A549 (cell line): ENCODE data around the gene TUBG2. TPM values are rescaled to one million over a fixed set of nuclear protein-coding genes. Genes with fewer than 3 reads are reported as not detected.

Experiments used
- ATAC-seq, 2 experiments: fragments of 200-7000 bp in 1 of 2; fragments of >200 bp in 1 of 2; cut with Nextera tagmentation in 1 of 2; cut with Tn5 transposase in 1 of 2; 3 replicates each; pipeline versions ENCODE4 v1.8.0 to v1.9.1; 2018 to 2020; ENCODE audit warnings: mild to moderate bottlenecking in 1 of 2, moderate library complexity in 1 of 2
- CTCF ChIA-PET: fragments of 300-600 bp; sonication (Branson Sonifier 250); formaldehyde crosslinking; extraction: SDS; loops from one replicate; lab custom pipeline; 2021; ENCODE audit warnings: antibody characterized with exemption, inconsistent platforms; lab: Yijun Ruan, JAX
- POLR2A ChIA-PET: fragments of 350-600 bp; formaldehyde crosslinking; extraction: SDS; loops from one replicate; lab custom pipeline; 2021; ENCODE audit warnings: antibody characterized with exemption, inconsistent platforms; lab: Yijun Ruan, JAX
- DNase-seq, 2 experiments: peaks; one replicate each; pipeline versions ENCODE4 v3.0.0 to v3.0.0-alpha.2; 2011 to 2016; ENCODE audit warnings: low read depth in 1 of 2, low spot score in 1 of 2
- FAIRE-seq: peaks from 2 replicates; lab custom pipeline; 2011; peaks lifted over from hg19 to GRCh38; lab: Jason Lieb, UNC
- H3K27ac ChIP-seq, 2 experiments: fragments of >200 bp; sonication (Bioruptor Twin); formaldehyde crosslinking; 3 replicates each; pipeline ENCODE4 v1.5.1; 2016 to 2017
- H3K4me1 ChIP-seq: fragments of >200 bp; sonication (Bioruptor Twin); formaldehyde crosslinking; 3 replicates; pipeline ENCODE4 v1.6.1; 2016
- H3K4me2 ChIP-seq: fragments of >200 bp; sonication (Bioruptor Twin); formaldehyde crosslinking; 3 replicates; pipeline ENCODE4 v1.6.1; 2016
- H3K4me3 ChIP-seq: fragments of >200 bp; sonication (Bioruptor Twin); formaldehyde crosslinking; 3 replicates; pipeline ENCODE4 v1.5.1; 2016
- H3K9me3 ChIP-seq: fragments of >200 bp; sonication (Bioruptor Twin); formaldehyde crosslinking; 3 replicates; pipeline ENCODE4 v1.6.1; 2016
- BCL3 ChIP-seq: fragments of >200 bp; sonication (Bioruptor Twin); formaldehyde crosslinking; IDR thresholded peaks from 3 replicates; pipeline ENCODE4 v1.6.1; 2016
- CBX2 ChIP-seq: fragments of 200-600 bp; sonication (generic); IDR thresholded peaks from 2 replicates; pipeline ENCODE4 v1.6.1; 2016; ENCODE audit warnings: low read depth, mild to moderate bottlenecking, borderline replicate concordance
- CEBPB ChIP-seq, 2 experiments: fragments of >200 bp in 1 of 2; sonication (Bioruptor Twin) in 1 of 2; formaldehyde crosslinking in 1 of 2; IDR thresholded peaks; 2 replicates each; pipeline ENCODE4 v1.6.1; 2012 to 2016
- EP300 ChIP-seq, 2 experiments: fragments of >200 bp; sonication (Bioruptor Twin); formaldehyde crosslinking; IDR thresholded peaks; 2 replicates in 1 of 2; 3 replicates in 1 of 2; pipeline ENCODE4 v1.6.1; 2016 to 2017
- FOSL2 ChIP-seq, 2 experiments: fragments of 450-650 bp in 1 of 2; fragments of >200 bp in 1 of 2; sonication (Bioruptor Twin) in 1 of 2; formaldehyde crosslinking; IDR thresholded peaks; 2 replicates each; pipeline versions ENCODE4 v1.5.0 to v1.6.1; 2016 to 2020; ENCODE audit warnings: mild to moderate bottlenecking in 1 of 2, moderate library complexity in 1 of 2
- GATA3 ChIP-seq: IDR thresholded peaks from 2 replicates; pipeline ENCODE4 v1.6.1; 2012; ENCODE audit warnings: borderline replicate concordance
- HDAC2 ChIP-seq: fragments of 200-600 bp; sonication (generic); IDR thresholded peaks from 2 replicates; pipeline ENCODE4 v1.6.1; 2016
- HEYL ChIP-seq: fragments of 250-450 bp; sonication (Bioruptor Pico); IDR thresholded peaks from 2 replicates; pipeline ENCODE4 v1.8.0; 2021; ENCODE audit warnings: mild to moderate bottlenecking, moderate library complexity
- HOXB13 ChIP-seq: fragments of 250-450 bp; sonication (Bioruptor Pico); IDR thresholded peaks from 2 replicates; pipeline ENCODE4 v1.5.0; 2020; ENCODE audit warnings: low read depth, mild to moderate bottlenecking, moderate library complexity
- HOXB5 ChIP-seq: fragments of 250-450 bp; sonication (Bioruptor Pico); IDR thresholded peaks from 2 replicates; pipeline ENCODE4 v1.5.0; 2020; ENCODE audit warnings: mild to moderate bottlenecking, moderate library complexity
- JUN ChIP-seq, 2 experiments: fragments of >200 bp; sonication (Bioruptor Twin); formaldehyde crosslinking; IDR thresholded peaks; 2 replicates in 1 of 2; 3 replicates in 1 of 2; pipeline ENCODE4 v1.6.1; 2016 to 2017
- MYC ChIP-seq: IDR thresholded peaks from 2 replicates; pipeline ENCODE4 v1.6.1; 2012; ENCODE audit warnings: mild to moderate bottlenecking, inconsistent platforms, low read length, improper control_type of control experiment, borderline replicate concordance
- NFE2L2 ChIP-seq: fragments of 150-350 bp; conservative IDR thresholded peaks from 2 replicates; pipeline ENCODE4 v1.6.1; 2014; ENCODE audit warnings: low read length
- NPAS2 ChIP-seq: fragments of 250-450 bp; sonication (Bioruptor Pico); IDR thresholded peaks from 2 replicates; pipeline ENCODE4 v1.8.0; 2022; ENCODE audit warnings: mild to moderate bottlenecking, moderate library complexity, borderline replicate concordance
- PBX3 ChIP-seq: IDR thresholded peaks from 2 replicates; pipeline ENCODE4 v1.6.1; 2012
- PHF8 ChIP-seq: fragments of 200-600 bp; sonication (generic); IDR thresholded peaks from 2 replicates; pipeline ENCODE4 v1.6.1; 2016; ENCODE audit warnings: low read depth, mild to moderate bottlenecking, antibody characterized with exemption, moderate library complexity, borderline replicate concordance
- POLR2AphosphoS2 ChIP-seq: conservative IDR thresholded peaks from 2 replicates; pipeline ENCODE4 v1.6.1; 2012; ENCODE audit warnings: low read length, improper control_type of control experiment, inconsistent platforms
- RAD21 ChIP-seq, 2 experiments: fragments of >200 bp in 1 of 2; sonication (Bioruptor Twin) in 1 of 2; formaldehyde crosslinking in 1 of 2; IDR thresholded peaks in 1 of 2; conservative IDR thresholded peaks in 1 of 2; 2 replicates in 1 of 2; 3 replicates in 1 of 2; pipeline ENCODE4 v1.6.1; 2012 to 2018; ENCODE audit warnings: inconsistent platforms in 1 of 2
- SMC3 ChIP-seq: fragments of >200 bp; sonication (Bioruptor Twin); formaldehyde crosslinking; IDR thresholded peaks from 3 replicates; pipeline ENCODE4 v1.6.1; 2018; ENCODE audit warnings: inconsistent platforms
- TP53 ChIP-seq: fragments of 250-450 bp; sonication (Bioruptor Pico); IDR thresholded peaks from 2 replicates; pipeline ENCODE4 v1.5.0; 2021; ENCODE audit warnings: mild to moderate bottlenecking, moderate library complexity
- ZNF302 ChIP-seq: fragments of 250-450 bp; sonication (Bioruptor Pico); IDR thresholded peaks from 2 replicates; pipeline ENCODE4 v1.9.0; 2021; ENCODE audit warnings: inconsistent platforms, mild to moderate bottlenecking, moderate library complexity
- ZSCAN20 ChIP-seq: fragments of 250-450 bp; sonication (Bioruptor Pico); IDR thresholded peaks from 2 replicates; pipeline ENCODE4 v1.8.0; 2022; ENCODE audit warnings: mild to moderate bottlenecking, moderate library complexity
- WGBS: methylation state at CpG from one replicate; pipeline ENCODE4 v1.1.6; 2017; ENCODE audit errors: missing lambda C conversion rate; 5-methylcytosine and 5-hydroxymethylcytosine counted together
- polyA plus RNA-seq, 4 experiments: library from polyadenylated mRNA; depleted of rRNA in 3 of 4; stranded (reverse); fragments of >200 nt; fragmentation: RNase III in 1 of 4; extraction: RNeasy Plus Mini Kit Qiagen cat#74134 plus additional on column Dnase treatment in 1 of 4; gene quantifications; 2 replicates in 3 of 4; 3 replicates in 1 of 4; pipeline ENCODE4 v1.2.3, GENCODE V29; 2011 to 2017
- TF ChIP-seq, protein P1 (sequence below): IDR thresholded peaks from 2 replicates; pipeline ENCODE4 v1.6.1; 2012; ENCODE audit warnings: low read depth, borderline replicate concordance
- TF ChIP-seq, protein P2 (sequence below): IDR thresholded peaks from 2 replicates; pipeline ENCODE4 v1.6.1; 2012

The TUBG2 gene
- polyA plus RNA-seq, 2 of the 4 experiments (the other 2 are of a cell fraction): 14.9 to 30.6 TPM

- TF ChIP-seq RAD21 (conservative IDR thresholded peaks at IDR 0.05 in 1 of 2, IDR thresholded peaks at IDR 0.05 in 1 of 2) (no peak), HEYL (CRISPR knock-in tag) (no peak), ZSCAN20 (no peak), GATA3 (no peak), EP300 (IDR thresholded peaks at IDR 0.05) (no peak), HDAC2 (no peak), CBX2 (no peak), SMC3 (no peak), PBX3 (no peak), PHF8 (no peak), FOSL2 (IDR thresholded peaks at IDR 0.05) (no peak), FOSL2 (CRISPR knock-in tag; IDR thresholded peaks at IDR 0.05) (no peak), JUN (IDR thresholded peaks at IDR 0.05) (no peak), POLR2AphosphoS2 (no peak), TP53 (CRISPR knock-in tag) (no peak), ZNF302 (CRISPR knock-in tag) (no peak)
- TF ChIP-seq, all 56 proteins: peak for 0
- Histone ChIP-seq H3K4me3 (no peak overlapping the region), H3K4me1 (peaks cover 49% of the 10 kb centered on the region), H3K4me2 (no peak overlapping the region), H3K27ac (0 out of 6 replicates have a peak overlapping the region, but pooled peaks of 1 of the 2 experiments have one; percentile 2), H3K9me3 (no peaks in the 10 kb centered on the region)
- 96% methylated on average over 68 of the region's 87 CpGs for WGBS
- POLR2A ChIA-PET: interaction anchor here (0.6 kb wide), 1 partner anchor 14 kb away, joined by 3 read pairs; no protein-coding TSS in a partner anchor
- DNase-seq (no peak), ATAC-seq (no peak), FAIRE-seq (no peak)
- CTCF ChIA-PET: interaction anchor here (1.0 to 15.7 kb wide), 8 partner anchors 8 to 90 kb away, joined by 4 to 394 read pairs (median 6); partner anchors contain the start of genes PLEKHH3, PSMC3IP and TUBG2
These were observed 11.1 kb downstream of the TUBG2 start for GRCh38 chr17:42669977-42670788.

DNA sequence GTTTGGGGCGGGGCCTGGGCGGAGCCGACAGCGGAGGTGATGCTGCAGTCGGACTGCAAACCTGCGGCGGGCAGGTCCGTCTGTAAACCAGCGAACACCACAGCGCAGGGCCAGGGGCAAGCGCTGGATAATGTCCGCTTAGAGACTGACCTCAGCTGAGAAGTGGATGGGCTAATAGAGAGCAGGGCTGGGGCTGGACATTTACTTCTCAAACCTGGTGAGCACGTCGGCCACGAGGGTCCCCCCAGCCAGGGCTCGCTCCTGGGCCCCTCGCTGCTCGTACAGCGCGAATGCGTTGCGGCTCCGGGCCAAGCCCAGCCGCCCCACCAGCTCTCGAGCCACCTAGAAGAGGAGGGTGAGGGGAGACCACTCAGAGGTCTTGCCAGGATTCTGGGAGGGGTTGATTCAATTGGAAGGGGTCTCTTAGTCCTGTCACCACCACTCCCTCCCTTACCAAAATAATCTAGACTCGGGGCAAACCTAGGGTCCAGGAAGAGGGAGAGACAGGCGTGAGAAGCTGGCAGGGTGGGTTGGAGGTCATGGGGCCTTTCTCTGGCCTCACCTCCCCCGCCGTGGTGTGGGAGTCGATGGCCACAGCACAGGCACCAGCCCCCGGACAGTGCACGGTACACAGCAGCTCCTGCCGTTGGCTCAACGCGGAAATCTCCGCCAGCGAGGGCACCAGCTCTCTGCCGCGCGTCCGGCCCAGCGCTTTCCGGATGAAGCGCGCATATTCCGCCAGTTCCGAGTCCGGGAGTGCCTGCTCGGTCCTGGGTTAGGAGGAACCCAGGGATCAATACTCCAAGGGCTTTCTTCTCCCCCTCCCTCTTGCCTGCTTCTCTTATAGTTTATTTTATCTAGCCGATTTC lies 11.9 kb downstream of the TUBG2 start:
- Histone ChIP-seq H3K4me3 (no peak overlapping the region), H3K4me2 (no peak overlapping the region), H3K27ac (no peak overlapping the region), H3K9me3 (no peaks in the 10 kb centered on the region), H3K4me1 (peaks cover 54% of the 10 kb centered on the region)
- DNase-seq (no peak), ATAC-seq (no peak), FAIRE-seq (no peak)
- WGBS: 93% methylated on average over 49 of the region's 50 CpGs
- TF ChIP-seq TP53 (CRISPR knock-in tag) (0 out of 2 replicates have a peak, but pooled peaks have one; percentile 29), MYC (no peak)
- ChIA-PET CTCF (interaction anchor here (0.8 to 15.7 kb wide), 8 partner anchors 8 to 93 kb away, joined by 4 to 394 read pairs (median 7); partner anchors contain the start of genes PLEKHH3, PSMC3IP and TUBG2), POLR2A (interaction anchor here (0.6 kb wide), 1 partner anchor 15 kb away, joined by 3 read pairs; no protein-coding TSS in a partner anchor)

- 97% methylated on average over 17 of the region's 28 CpGs for WGBS
- H3K4me3 ChIP-seq: no peak overlapping the region
- no peak for FAIRE-seq
- TF ChIP-seq SMC3 (no peak), CEBPB (IDR thresholded peaks at IDR 0.05) (no peak), HOXB5 (CRISPR knock-in tag) (no peak), HEYL (CRISPR knock-in tag) (no peak), ZNF302 (CRISPR knock-in tag) (no peak), NFE2L2 (no peak), FOSL2 (IDR thresholded peaks at IDR 0.05) (no peak), FOSL2 (CRISPR knock-in tag; IDR thresholded peaks at IDR 0.05) (no peak), NPAS2 (CRISPR knock-in tag) (no peak), HOXB13 (CRISPR knock-in tag) (no peak), GATA3 (no peak), HDAC2 (no peak), MYC (no peak), BCL3 (no peak)
- TF ChIP-seq, protein P1, sequence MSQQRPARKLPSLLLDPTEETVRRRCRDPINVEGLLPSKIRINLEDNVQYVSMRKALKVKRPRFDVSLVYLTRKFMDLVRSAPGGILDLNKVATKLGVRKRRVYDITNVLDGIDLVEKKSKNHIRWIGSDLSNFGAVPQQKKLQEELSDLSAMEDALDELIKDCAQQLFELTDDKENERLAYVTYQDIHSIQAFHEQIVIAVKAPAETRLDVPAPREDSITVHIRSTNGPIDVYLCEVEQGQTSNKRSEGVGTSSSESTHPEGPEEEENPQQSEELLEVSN: no peak
- TF ChIP-seq, protein P2, sequence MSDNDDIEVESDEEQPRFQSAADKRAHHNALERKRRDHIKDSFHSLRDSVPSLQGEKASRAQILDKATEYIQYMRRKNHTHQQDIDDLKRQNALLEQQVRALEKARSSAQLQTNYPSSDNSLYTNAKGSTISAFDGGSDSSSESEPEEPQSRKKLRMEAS: no peak
These were observed 13.0 kb downstream of the TUBG2 start for GRCh38 chr17:42672038-42672437.

More at GRCh38 chr17:42672038-42672437, 13.0 kb downstream of the TUBG2 start:
- POLR2A ChIA-PET: no interaction called here
- no peak for DNase-seq
- Histone ChIP-seq H3K4me2 (no peak overlapping the region), H3K27ac (peak overlapping the region in 1 of 2 experiments; percentile 13; a peak in 1 of 6 replicates), H3K9me3 (no peaks in the 10 kb centered on the region), H3K4me1 (peaks cover 48% of the 10 kb centered on the region)
- CTCF ChIA-PET: interaction anchor here (1.3 to 15.7 kb wide), 6 partner anchors 7 to 92 kb away, joined by 4 to 394 read pairs (median 24); partner anchors contain the start of genes PLEKHH3, PSMC3IP and TUBG2
- no peak for ATAC-seq
